ENCODE results near the gene OR8G5. TPM values are rescaled to one million over a fixed set of nuclear protein-coding genes. Genes with fewer than 3 reads are reported as not detected.

Gene OR8G5
- total RNA-seq = not detected in 2 replicates

GRCh38 chr11:124256076-124256475, at the start of gene OR8G5:
Gene OR8G5 (plus strand): TSS chr11:124256376. CDS start chr11:124264932, 8,556 bp downstream.

DNA sequence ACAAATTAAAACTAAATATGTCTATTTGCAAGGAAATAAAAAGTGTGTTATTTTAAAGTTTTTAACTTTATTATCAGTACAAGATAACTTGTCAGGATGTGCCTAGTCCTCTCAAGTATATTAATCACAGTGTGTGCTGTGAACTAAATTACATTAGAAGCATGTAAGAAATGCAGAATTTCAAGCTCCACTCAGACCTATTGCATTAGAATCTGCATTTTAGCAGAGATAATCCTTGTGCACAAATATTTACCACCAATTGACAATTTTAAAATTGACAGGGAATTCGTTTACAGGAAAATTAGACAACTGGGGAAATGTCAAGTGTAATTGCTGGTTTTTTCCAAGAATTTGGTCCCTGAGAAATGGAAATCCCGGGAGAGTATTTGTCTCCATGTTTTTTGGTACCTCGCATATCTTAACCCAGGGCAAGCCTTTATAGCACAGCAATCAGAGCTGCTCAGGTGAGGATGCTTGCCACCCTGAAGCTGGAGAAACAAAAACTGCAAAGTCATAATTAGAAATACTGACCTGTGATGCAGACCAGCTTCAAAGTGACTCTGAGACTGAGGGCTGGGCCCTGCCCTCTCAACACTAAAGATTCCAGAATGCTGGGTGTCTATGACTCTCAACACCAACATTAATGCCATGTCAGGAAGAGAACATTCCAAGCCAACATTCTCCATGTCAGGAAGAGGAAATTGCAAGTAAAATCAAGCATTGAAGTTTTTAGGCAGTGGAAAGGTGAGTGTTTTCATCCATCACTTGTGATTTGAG, 15.4 kb upstream of the OR8G5 start, which contains the start of gene OR8G1:
TSS of gene OR8G1 (plus strand) at position 475 of the 777 bp plus-strand sequence. CDS start 8,581 bp downstream, outside the sequence.

GRCh38 chr11:124313849-124314248, 57.7 kb downstream of the OR8G5 start, which contains the start of gene OR8D1:
Gene OR8D1 (minus strand): TSS chr11:124313949. CDS start chr11:124310766, 3,183 bp downstream.

Other genes starting within 250 kb of the OR8G5 start
- gene OR10G4, start 243.4 kb upstream of the OR8G5 start, total RNA-seq = not detected in 2 replicates
- not detected in 2 replicates for gene OR10G9, start 233.4 kb upstream of the OR8G5 start, total RNA-seq
- gene OR10G8, start 229.6 kb upstream of the OR8G5 start, total RNA-seq = not detected in 2 replicates
- gene OR10G7, start 215.1 kb upstream of the OR8G5 start, total RNA-seq = not detected in 2 replicates
- 5.7 and 6.6 TPM in 2 replicates for gene VWA5A, start 140.9 kb upstream of the OR8G5 start, total RNA-seq
- gene OR10D3, start 73.0 kb upstream of the OR8G5 start, total RNA-seq = not detected in 2 replicates
- gene OR8G1, start 15.3 kb upstream of the OR8G5 start, total RNA-seq = not detected in 2 replicates
- gene OR8D1, start 57.6 kb downstream of the OR8G5 start, total RNA-seq = not detected in 2 replicates
- not detected in 2 replicates for gene OR8D2, start 63.8 kb downstream of the OR8G5 start, total RNA-seq
- not detected in 2 replicates for gene OR8B2, start 128.1 kb downstream of the OR8G5 start, total RNA-seq
- under 0.01 TPM in 1 of 2 replicates, not detected in the other for gene OR8B3, start 142.6 kb downstream of the OR8G5 start, total RNA-seq
- gene OR8B4, start 168.5 kb downstream of the OR8G5 start, total RNA-seq = not detected in 2 replicates
- gene OR8B8, start 189.3 kb downstream of the OR8G5 start, total RNA-seq = not detected in 2 replicates

Measured in bladder microvascular endothelial cell (primary cell).